ENCODE results near the gene MPPED2. TPM values are rescaled to one million over a fixed set of nuclear protein-coding genes. Genes with fewer than 3 reads are reported as not detected.

MPPED2 gene
- total and polyA plus RNA-seq, 10 of the 15 experiments (the other 5 are each of a cell fraction or from before 2014, with no cell fraction given) = not detected

- 30% methylated on average over 5 of the region's 5 CpGs for WGBS (ENCODE audit: insufficient coverage, insufficient replicate concordance, low lambda C conversion rate, missing lambda C conversion rate)
- no peak for TF ChIP-seq TCF3 (IDR thresholded peaks at IDR 0.05; ENCODE audit: borderline replicate concordance, insufficient read depth, low read depth, low read length)
- no peak for TF ChIP-seq POLR2AphosphoS5 (IDR thresholded peaks at IDR 0.05; ENCODE audit: low read length)
- no peak for TF ChIP-seq YBX1 (IDR thresholded peaks at IDR 0.05)
- TF ChIP-seq SUPT20H (IDR thresholded peaks at IDR 0.05; ENCODE audit: borderline replicate concordance, control insufficient read depth, low read depth, low read length) = no peak
- no peak for TF ChIP-seq ESRRA (IDR thresholded peaks at IDR 0.05; ENCODE audit: low read length)
- TF ChIP-seq MLLT1 (IDR thresholded peaks at IDR 0.05) = no peak
- no peak for TF ChIP-seq ATF7 (IDR thresholded peaks at IDR 0.05; ENCODE audit: low read depth)
- TF ChIP-seq IRF4 (IDR thresholded peaks at IDR 0.05; ENCODE audit: low read depth, low read length) = no peak
- no peak for TF ChIP-seq CBFB (IDR thresholded peaks at IDR 0.05; ENCODE audit: low read depth)
- TF ChIP-seq MYB (IDR thresholded peaks at IDR 0.05; ENCODE audit: borderline replicate concordance, low read depth, low read length) = no peak
- no peak for TF ChIP-seq SIN3A (IDR thresholded peaks at IDR 0.05; ENCODE audit: low read depth, low read length)
- no peak for TF ChIP-seq SKIL (IDR thresholded peaks at IDR 0.05; ENCODE audit: low read depth, poor library complexity, severe bottlenecking)
- TF ChIP-seq NFYA (IDR thresholded peaks at IDR 0.05; ENCODE audit: borderline replicate concordance, low read depth, low read length) = no peak
- TF ChIP-seq IRF3 (IDR thresholded peaks at IDR 0.05) = no peak
- TF ChIP-seq EGR1 (IDR thresholded peaks at IDR 0.05; ENCODE audit: borderline replicate concordance in 1 of 2, low read depth in 2 of 2, low read length in 2 of 2) = no peak
- TF ChIP-seq NFIC (IDR thresholded peaks at IDR 0.05; ENCODE audit: low read depth, low read length) = no peak
- no peak for TF ChIP-seq EED (IDR thresholded peaks at IDR 0.05; ENCODE audit: low read depth)
These were observed 90.7 kb downstream of the MPPED2 start for GRCh38 chr11:30495437-30495836.

More at GRCh38 chr11:30495437-30495836, 90.7 kb downstream of the MPPED2 start:
- H3K9me3 ChIP-seq (replicated peaks; ENCODE audit: control insufficient read depth, insufficient read depth, low read length) = no peaks in the 10 kb centered on the region
- intact Hi-C loops (cut with micrococcal nuclease; ENCODE audit: unreplicated experiment) (no loop called here), in situ Hi-C loops (cut with MboI) (no loop called here)
- POLR2A ChIA-PET = no interaction called here
- no peaks in the 10 kb centered on the region for H3K79me2 ChIP-seq (ENCODE audit: control insufficient read depth, insufficient read depth, low read length)
- FAIRE-seq (no peak), DNase-seq (ENCODE audit: low read depth, low spot score) (no peak), ATAC-seq (no peak)
- CTCF ChIA-PET = interaction anchor here (1.0 kb wide), 1 partner anchor 353 kb away, joined by 3 read pairs; no protein-coding TSS in a partner anchor
- H3K4me1 ChIP-seq (ENCODE audit: control insufficient read depth, insufficient read depth, low read length) = no peaks in the 10 kb centered on the region
- SMC1A ChIA-PET (ENCODE audit: uncharacterized antibody, unreplicated experiment) = no interaction called here
- RAD21 ChIA-PET (ENCODE audit: unreplicated experiment) = no interaction called here
- BruUV-seq (replicated peaks) = no TSS peak
- H3K9ac ChIP-seq (ENCODE audit: control insufficient read depth, insufficient read depth, low read length) = no peak overlapping the region
- H3K27me3 ChIP-seq (replicated peaks in 1 of 2; ENCODE audit: control insufficient read depth in 2 of 2, insufficient read depth in 2 of 2, low read length in 1 of 2) = no peaks in the 10 kb centered on the region; a peak in 1 of 4 replicates
- no peak overlapping the region for H3K4me2 ChIP-seq (ENCODE audit: control insufficient read depth, insufficient read depth)
- H3K4me3 ChIP-seq = no peak overlapping the region
- H3K36me3 ChIP-seq (ENCODE audit: control insufficient read depth in 2 of 2, insufficient read depth in 2 of 2, low read length in 1 of 2) = no peaks in the 10 kb centered on the region
- no peak overlapping the region for H2AFZ ChIP-seq (ENCODE audit: control insufficient read depth, low read depth, low read length)
- H3K27ac ChIP-seq (ENCODE audit: control insufficient read depth, insufficient read depth) = no peak overlapping the region
- H4K20me1 ChIP-seq (ENCODE audit: control insufficient read depth, insufficient read depth) = no peaks in the 10 kb centered on the region

All from GM12878 (cell line).